ENCODE results near the gene EFHC2. TPM values are rescaled to one million over a fixed set of nuclear protein-coding genes. Genes with fewer than 3 reads are reported as not detected.
A peak's percentile ranks its signal among the peaks of the same experiment; 100 is the strongest.

The EFHC2 gene
- total and polyA plus RNA-seq, 3 donors from 2014 or later: 8.2 to 17.3 (median 14.4) TPM

DNA sequence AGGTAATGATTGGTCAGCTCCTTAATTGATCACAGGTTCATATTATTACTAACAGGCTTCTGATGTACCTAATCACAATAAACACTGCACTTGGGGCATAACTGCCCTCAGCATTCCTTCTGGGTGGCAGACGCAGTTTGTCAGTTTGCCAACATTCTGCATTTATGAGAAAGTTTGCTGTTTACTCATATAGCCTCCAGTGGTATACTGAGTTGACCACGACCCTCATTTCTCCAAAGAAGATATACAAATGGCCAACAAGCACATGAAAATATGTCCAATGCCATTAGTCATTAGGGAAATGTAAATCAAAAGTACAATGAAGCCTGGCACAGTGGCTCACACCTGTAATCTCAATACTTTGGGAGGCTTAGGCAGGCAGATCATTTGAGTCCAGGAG lies 26.3 kb downstream of the EFHC2 start:
- H3K4me1 ChIP-seq: no peaks in the 10 kb centered on the region
- no peak for DNase-seq
- TF ChIP-seq, protein P1, sequence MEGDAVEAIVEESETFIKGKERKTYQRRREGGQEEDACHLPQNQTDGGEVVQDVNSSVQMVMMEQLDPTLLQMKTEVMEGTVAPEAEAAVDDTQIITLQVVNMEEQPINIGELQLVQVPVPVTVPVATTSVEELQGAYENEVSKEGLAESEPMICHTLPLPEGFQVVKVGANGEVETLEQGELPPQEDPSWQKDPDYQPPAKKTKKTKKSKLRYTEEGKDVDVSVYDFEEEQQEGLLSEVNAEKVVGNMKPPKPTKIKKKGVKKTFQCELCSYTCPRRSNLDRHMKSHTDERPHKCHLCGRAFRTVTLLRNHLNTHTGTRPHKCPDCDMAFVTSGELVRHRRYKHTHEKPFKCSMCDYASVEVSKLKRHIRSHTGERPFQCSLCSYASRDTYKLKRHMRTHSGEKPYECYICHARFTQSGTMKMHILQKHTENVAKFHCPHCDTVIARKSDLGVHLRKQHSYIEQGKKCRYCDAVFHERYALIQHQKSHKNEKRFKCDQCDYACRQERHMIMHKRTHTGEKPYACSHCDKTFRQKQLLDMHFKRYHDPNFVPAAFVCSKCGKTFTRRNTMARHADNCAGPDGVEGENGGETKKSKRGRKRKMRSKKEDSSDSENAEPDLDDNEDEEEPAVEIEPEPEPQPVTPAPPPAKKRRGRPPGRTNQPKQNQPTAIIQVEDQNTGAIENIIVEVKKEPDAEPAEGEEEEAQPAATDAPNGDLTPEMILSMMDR (IDR thresholded peaks at IDR 0.05): no peak
- TF ChIP-seq POLR2A (IDR thresholded peaks at IDR 0.05): no peak
- 86 to 94% methylated on average over 2 of the region's 2 CpGs for WGBS, 2 donors
- H3K4me3 ChIP-seq: no peak overlapping the region
- no peaks in the 10 kb centered on the region for H3K9me3 ChIP-seq
- intact Hi-C loops (cut with DNase I; ENCODE audit: low total_unique reads): no loop called here
- H3K36me3 ChIP-seq (ENCODE audit: low read depth, missing control alignments): no peaks in the 10 kb centered on the region
- H3K27me3 ChIP-seq: no peaks in the 10 kb centered on the region
- H3K27ac ChIP-seq: no peak overlapping the region

DNA sequence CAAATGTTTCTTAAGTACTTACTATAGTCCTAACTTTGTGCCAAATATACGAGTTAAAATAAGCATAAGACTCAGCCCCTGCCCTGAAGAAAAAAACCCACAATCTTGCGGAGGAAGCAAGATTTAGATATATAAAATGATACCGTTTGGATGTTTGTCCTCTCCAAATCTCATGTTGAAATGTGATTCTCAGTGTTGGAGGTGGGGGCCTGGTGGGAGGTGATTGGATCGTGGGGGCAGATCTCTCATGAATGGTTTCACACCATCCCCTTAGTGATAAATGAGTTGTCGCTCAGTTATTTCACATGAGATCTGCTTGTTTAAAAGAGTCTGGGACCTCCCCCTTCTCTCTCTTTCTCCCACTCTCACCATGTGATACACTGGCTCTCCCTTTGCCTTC lies 28.7 kb downstream of the EFHC2 start:
- intact Hi-C loops (cut with DNase I; ENCODE audit: low total_unique reads): no loop called here
- no peak overlapping the region for H3K4me3 ChIP-seq
- TF ChIP-seq POLR2A (IDR thresholded peaks at IDR 0.05): no peak
- TF ChIP-seq, protein P1 (IDR thresholded peaks at IDR 0.05): no peak
- no peak overlapping the region for H3K27ac ChIP-seq
- no peaks in the 10 kb centered on the region for H3K9me3 ChIP-seq
- DNase-seq: no peak
- H3K27me3 ChIP-seq: no peaks in the 10 kb centered on the region
- WGBS, 2 donors: 71 to 89% methylated on average over 1 to 5 of the region's 5 CpGs
- H3K4me1 ChIP-seq: no peaks in the 10 kb centered on the region
- no peaks in the 10 kb centered on the region for H3K36me3 ChIP-seq (ENCODE audit: low read depth, missing control alignments)

DNA sequence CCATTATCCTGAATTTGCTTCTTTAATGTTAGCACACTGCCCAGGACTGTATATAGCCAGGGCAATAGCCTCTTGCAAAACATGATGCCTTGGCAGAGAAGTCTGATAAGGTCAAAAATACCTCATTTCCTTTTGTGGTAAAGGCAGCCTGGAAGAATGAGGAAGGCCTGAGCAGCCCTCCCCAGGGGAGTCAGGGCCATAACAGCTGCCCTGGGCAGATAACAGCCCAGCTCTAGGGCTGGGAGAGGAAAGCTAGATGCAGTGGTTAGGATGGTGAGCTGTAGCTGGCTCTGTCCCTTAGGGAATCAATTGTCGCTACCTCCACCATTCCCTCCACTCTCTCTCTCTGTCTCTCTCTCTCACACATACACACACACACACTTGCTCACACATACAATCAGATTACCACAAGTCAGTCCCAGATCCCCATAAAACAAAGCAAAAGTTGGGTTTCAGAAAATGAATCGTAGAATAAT lies 29.2 kb downstream of the EFHC2 start:
- H3K27ac ChIP-seq: no peak overlapping the region
- TF ChIP-seq, protein P1 (IDR thresholded peaks at IDR 0.05): no peak
- TF ChIP-seq POLR2A (IDR thresholded peaks at IDR 0.05): no peak
- H3K4me3 ChIP-seq: no peak overlapping the region
- H3K9me3 ChIP-seq: no peaks in the 10 kb centered on the region
- WGBS, 2 donors: 77 to 91% methylated on average over 2 of the region's 2 CpGs
- H3K36me3 ChIP-seq (ENCODE audit: low read depth, missing control alignments): no peaks in the 10 kb centered on the region
- no peaks in the 10 kb centered on the region for H3K4me1 ChIP-seq
- H3K27me3 ChIP-seq: no peaks in the 10 kb centered on the region
- intact Hi-C loops (cut with DNase I; ENCODE audit: low total_unique reads): no loop called here
- DNase-seq: no peak

- H3K27ac ChIP-seq: no peak overlapping the region
- no peaks in the 10 kb centered on the region for H3K9me3 ChIP-seq
- intact Hi-C loops (cut with DNase I; ENCODE audit: low total_unique reads): no loop called here
- H3K36me3 ChIP-seq (ENCODE audit: low read depth, missing control alignments): no peaks in the 10 kb centered on the region
- TF ChIP-seq, protein P1 (IDR thresholded peaks at IDR 0.05): no peak
- TF ChIP-seq POLR2A (IDR thresholded peaks at IDR 0.05): no peak
- DNase-seq: no peak
- no peak overlapping the region for H3K4me3 ChIP-seq
- no peaks in the 10 kb centered on the region for H3K27me3 ChIP-seq
- no peaks in the 10 kb centered on the region for H3K4me1 ChIP-seq
These were observed 31.1 kb downstream of the EFHC2 start for GRCh38 chrX:44312421-44312820.

DNA sequence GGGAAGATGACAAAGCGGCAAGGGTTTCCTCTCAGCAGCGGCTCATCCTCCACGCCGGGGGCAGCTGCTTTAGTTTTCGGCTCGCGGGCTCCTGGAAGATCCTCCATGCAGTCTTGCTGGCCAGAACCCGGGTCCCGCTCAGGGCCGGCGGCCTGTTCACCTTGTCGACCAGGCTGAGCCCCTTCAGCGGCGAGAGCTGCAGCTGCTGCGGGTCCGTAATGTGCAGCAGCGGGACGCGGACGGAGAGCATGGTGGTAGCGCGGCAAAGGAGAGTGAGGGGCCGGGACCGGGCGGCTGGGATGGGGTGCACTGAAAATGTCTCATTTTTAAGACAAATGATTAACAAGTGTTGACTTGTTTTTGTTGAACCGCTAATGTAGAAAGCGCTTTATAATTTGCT lies 33.2 kb downstream of the EFHC2 start:
- Histone ChIP-seq H3K27me3 (no peaks in the 10 kb centered on the region), H3K4me3 (peak overlapping the region in 1 of 2 donors; percentile 20), H3K4me1 (no peaks in the 10 kb centered on the region), H3K27ac (no peak overlapping the region), H3K36me3 (ENCODE audit: low read depth, missing control alignments) (no peaks in the 10 kb centered on the region), H3K9me3 (no peaks in the 10 kb centered on the region)
- TF ChIP-seq, protein P1 (IDR thresholded peaks at IDR 0.05): no peak
- TF ChIP-seq POLR2A (IDR thresholded peaks at IDR 0.05): no peak
- no peak for DNase-seq
- WGBS, 2 donors: 74 to 75% methylated on average over 14 to 25 of the region's 27 CpGs
- intact Hi-C loops (cut with DNase I; ENCODE audit: low total_unique reads): no loop called here
